GM19193 (cell line): ENCODE results near the gene ACSBG1.

ENCODE experiments used
- POLR2A ChIP-seq: IDR thresholded peaks from 4 replicates; pipeline ENCODE4 v1.6.1; 2011; ENCODE audit not compliant: insufficient read depth, insufficient read length; ENCODE audit errors: extremely low read depth

Gene ACSBG1

GRCh38 chr15:78212546-78213424 lies 21.6 kb downstream of the ACSBG1 start:
- no peak for TF ChIP-seq POLR2A

GRCh38 chr15:78212008-78212407 lies 22.4 kb downstream of the ACSBG1 start:
- TF ChIP-seq POLR2A = no peak

- no peak for TF ChIP-seq POLR2A
Observed at GRCh38 chr15:78211189-78211921, 23.0 kb downstream of the ACSBG1 start.

- no peak for TF ChIP-seq POLR2A
Observed at GRCh38 chr15:78210349-78210717, 24.0 kb downstream of the ACSBG1 start.

- TF ChIP-seq POLR2A = no peak
Observed at GRCh38 chr15:78209646-78210348, 24.6 kb downstream of the ACSBG1 start.

GRCh38 chr15:78208887-78209645 lies 25.3 kb downstream of the ACSBG1 start:
- TF ChIP-seq POLR2A = no peak

- no peak for TF ChIP-seq POLR2A
Observed at GRCh38 chr15:78208341-78208844, 26.0 kb downstream of the ACSBG1 start.

- TF ChIP-seq POLR2A = no peak
Observed at GRCh38 chr15:78207641-78208340, 26.6 kb downstream of the ACSBG1 start.

GRCh38 chr15:78207110-78207458 lies 27.3 kb downstream of the ACSBG1 start:
- no peak for TF ChIP-seq POLR2A

GRCh38 chr15:78206326-78207109 lies 27.8 kb downstream of the ACSBG1 start:
- no peak for TF ChIP-seq POLR2A

GRCh38 chr15:78205856-78206255 lies 28.5 kb downstream of the ACSBG1 start:
- no peak for TF ChIP-seq POLR2A

- TF ChIP-seq POLR2A = no peak
Observed at GRCh38 chr15:78205337-78205736, 29.0 kb downstream of the ACSBG1 start.
